Gastrocnemius medialis (tissue), 4 donors: ENCODE results near the gene INPP5J.

ENCODE experiments used
- POLR2A ChIP-seq, 2 donors: fragments of 450-650 bp; IDR thresholded peaks; one replicate each; pipeline ENCODE4 v1.6.1; 2017; ENCODE audit warnings: antibody characterized with exemption in 2 of 2, mild to moderate bottlenecking in 2 of 2, moderate library complexity in 2 of 2
- TF ChIP-seq, protein P1 (sequence below), 5 experiments: fragments of 450-650 bp in 3 of 5; fragments of 200-600 bp in 2 of 5; sonication (generic) in 2 of 5; IDR thresholded peaks in 4 of 5; conservative IDR thresholded peaks in 1 of 5; 1 replicate in 4 of 5; 2 replicates in 1 of 5; pipeline ENCODE4 v1.5.1; 2016 to 2019; ENCODE audit warnings: antibody characterized with exemption in 5 of 5, mild to moderate bottlenecking in 3 of 5, moderate library complexity in 3 of 5

DNA sequence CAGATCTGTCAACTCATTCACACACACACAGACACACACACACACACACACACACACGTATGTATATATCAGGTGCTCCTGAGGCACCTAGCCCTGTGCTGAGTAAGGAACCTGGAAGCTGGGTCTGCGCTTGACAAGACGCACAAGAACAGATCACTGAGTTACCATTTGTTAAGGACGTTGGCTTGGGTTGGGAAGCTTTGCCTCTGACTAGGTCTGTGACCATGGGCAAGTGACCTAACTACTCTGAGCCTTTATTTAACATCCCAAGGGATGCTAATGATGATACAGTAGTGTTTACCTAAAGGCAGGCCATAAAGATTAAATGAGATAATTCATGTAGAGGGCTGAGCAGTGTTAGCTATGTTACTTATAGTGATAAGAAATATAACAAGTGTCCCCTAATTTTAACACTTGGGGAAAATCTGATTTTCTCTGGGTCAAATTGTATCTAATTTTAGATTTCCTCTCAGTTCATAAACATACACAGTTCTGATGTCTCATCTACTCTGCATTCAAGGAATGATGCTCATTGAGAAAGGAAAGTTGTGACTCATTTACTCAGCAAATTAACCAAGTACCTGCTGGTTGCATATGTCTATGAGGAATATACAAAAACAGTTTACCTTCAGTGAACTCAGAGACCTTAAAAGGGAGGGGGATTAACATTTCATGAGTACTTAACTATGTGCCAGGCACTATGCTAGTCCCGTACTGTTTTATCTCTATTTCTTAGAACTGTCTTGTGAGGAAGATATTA lies 50.8 kb downstream of the INPP5J start:
- TF ChIP-seq, protein P1, sequence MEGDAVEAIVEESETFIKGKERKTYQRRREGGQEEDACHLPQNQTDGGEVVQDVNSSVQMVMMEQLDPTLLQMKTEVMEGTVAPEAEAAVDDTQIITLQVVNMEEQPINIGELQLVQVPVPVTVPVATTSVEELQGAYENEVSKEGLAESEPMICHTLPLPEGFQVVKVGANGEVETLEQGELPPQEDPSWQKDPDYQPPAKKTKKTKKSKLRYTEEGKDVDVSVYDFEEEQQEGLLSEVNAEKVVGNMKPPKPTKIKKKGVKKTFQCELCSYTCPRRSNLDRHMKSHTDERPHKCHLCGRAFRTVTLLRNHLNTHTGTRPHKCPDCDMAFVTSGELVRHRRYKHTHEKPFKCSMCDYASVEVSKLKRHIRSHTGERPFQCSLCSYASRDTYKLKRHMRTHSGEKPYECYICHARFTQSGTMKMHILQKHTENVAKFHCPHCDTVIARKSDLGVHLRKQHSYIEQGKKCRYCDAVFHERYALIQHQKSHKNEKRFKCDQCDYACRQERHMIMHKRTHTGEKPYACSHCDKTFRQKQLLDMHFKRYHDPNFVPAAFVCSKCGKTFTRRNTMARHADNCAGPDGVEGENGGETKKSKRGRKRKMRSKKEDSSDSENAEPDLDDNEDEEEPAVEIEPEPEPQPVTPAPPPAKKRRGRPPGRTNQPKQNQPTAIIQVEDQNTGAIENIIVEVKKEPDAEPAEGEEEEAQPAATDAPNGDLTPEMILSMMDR (IDR thresholded peaks at IDR 0.05 in 4 of 5, conservative IDR thresholded peaks at IDR 0.05 in 1 of 5), result no peak
- TF ChIP-seq POLR2A (IDR thresholded peaks at IDR 0.05), result no peak
